ENCODE data around the gene NRIP3. TPM values are rescaled to one million over a fixed set of nuclear protein-coding genes. Genes with fewer than 3 reads are reported as not detected.

The NRIP3 gene
- total and polyA plus RNA-seq, 2 of the 13 experiments (the other 11 are each of a cell fraction or from before 2014, with no cell fraction given), result 0.04 to 0.07 TPM

GRCh38 chr11:8963569-8964323 is 40.1 kb downstream of the NRIP3 start:
- H3K4me1 ChIP-seq (ENCODE audit: insufficient read depth, low read length), result peaks cover 19% of the 10 kb centered on the region
- peaks cover 13% of the 10 kb centered on the region for H3K79me2 ChIP-seq (ENCODE audit: insufficient read depth, low read length)
- no peak for FAIRE-seq
- no peaks in the 10 kb centered on the region for H3K27me3 ChIP-seq (ENCODE audit: control insufficient read depth in 1 of 2, insufficient read depth in 2 of 2, low read length in 2 of 2)
- peak overlapping the region; percentile 88 for H3K27ac ChIP-seq (ENCODE audit: extremely low read length, insufficient read depth, low read length)
- peak overlapping the region; percentile 84 for H3K4me2 ChIP-seq (ENCODE audit: low read depth, low read length)
- no peak overlapping the region for H2AFZ ChIP-seq (ENCODE audit: low read length)
- H3K36me3 ChIP-seq (replicated peaks in 1 of 2; ENCODE audit: control insufficient read depth in 1 of 2, insufficient read depth in 2 of 2, low read length in 2 of 2), result no peaks in the 10 kb centered on the region
- H3K9me3 ChIP-seq (ENCODE audit: low read length), result no peaks in the 10 kb centered on the region
- POLR2A ChIA-PET, result interaction anchor here (0.9 to 2.0 kb wide), 16 partner anchors 12 to 1845 kb away, joined by 3 to 12 read pairs (median 4); partner anchors contain the start of genes AKIP1, EIF4G2, RPL27A and TRIM66
- peak; percentile 86 for ATAC-seq
- CTCF ChIA-PET (ENCODE audit: low intra/inter-chr PET ratio, low total read pairs), result no interaction called here
- in situ Hi-C loops (cut with HindIII; ENCODE audit: extremely low pct_ligation_motif_present, low pct_unique_long_range_greater_than_20kb), result loop anchor here (25.0 kb wide), 1 partner anchor 276 kb away; the partner anchor contains the start of genes RPL27A and TRIM66
- 11% methylated on average over 12 of the region's 39 CpGs for WGBS (ENCODE audit: low lambda C conversion rate)
- H3K9ac ChIP-seq (ENCODE audit: insufficient read depth, low read depth, low read length), result peak overlapping the region; percentile 86
- DNase-seq (ENCODE audit: low spot score), result peak; percentile 70
- no TSS peak for BruUV-seq (replicated peaks)
- H3K4me3 ChIP-seq (replicated peaks in 1 of 3; ENCODE audit: insufficient read depth in 1 of 3, low read depth in 2 of 3, low read length in 3 of 3), result peak overlapping the region; percentile 86 to 93 (median 89)
- H4K20me1 ChIP-seq (ENCODE audit: insufficient read depth, low read length), result no peaks in the 10 kb centered on the region
- intact Hi-C loops (cut with micrococcal nuclease; ENCODE audit: unreplicated experiment), result loop anchor here (1.0 to 5.0 kb wide), 3 partner anchors 53 to 276 kb away; partner anchors contain the start of gene AKIP1
- TF ChIP-seq ZNF136 (CRISPR knock-in tag; IDR thresholded peaks at IDR 0.05; ENCODE audit: low read depth) (no peak), NAIF1 (CRISPR knock-in tag; IDR thresholded peaks at IDR 0.05; ENCODE audit: borderline replicate concordance) (0 out of 2 replicates have a peak, but pooled peaks have one; percentile 45), NFKBIZ (CRISPR knock-in tag; IDR thresholded peaks at IDR 0.05) (no peak), HDAC1 (CRISPR knock-in tag; IDR thresholded peaks at IDR 0.05) (no peak), ZSCAN21 (CRISPR knock-in tag; IDR thresholded peaks at IDR 0.05; ENCODE audit: borderline replicate concordance) (0 out of 2 replicates have a peak, but pooled peaks have one; percentile 18), ZNF563 (CRISPR knock-in tag; IDR thresholded peaks at IDR 0.05) (peak; percentile 30; the same call in 1 of the 2 replicates), ATF1 (CRISPR knock-in tag; IDR thresholded peaks at IDR 0.05) (no peak), ZKSCAN8 (CRISPR knock-in tag; IDR thresholded peaks at IDR 0.05; ENCODE audit: borderline replicate concordance) (no peak), HNRNPUL1 (IDR thresholded peaks at IDR 0.05; ENCODE audit: low read depth, low read length) (no peak), ZNF883 (CRISPR knock-in tag; IDR thresholded peaks at IDR 0.05; ENCODE audit: not compliant biosample characterization) (peak; percentile 20), CENPBD1 (CRISPR knock-in tag; IDR thresholded peaks at IDR 0.05; ENCODE audit: borderline replicate concordance, low read depth) (no peak), FOXA1 (IDR thresholded peaks at IDR 0.05) (no peak), FOXA1 (CRISPR knock-in tag; IDR thresholded peaks at IDR 0.05) (no peak), ZSCAN25 (CRISPR knock-in tag; IDR thresholded peaks at IDR 0.05) (0 out of 2 replicates have a peak, but pooled peaks have one; percentile 33), GATA4 (IDR thresholded peaks at IDR 0.05; ENCODE audit: borderline replicate concordance, low read depth) (no peak), ZNF629 (CRISPR knock-in tag; conservative IDR thresholded peaks at IDR 0.05) (no peak), PAXIP1 (CRISPR knock-in tag; conservative IDR thresholded peaks at IDR 0.05) (no peak), STAT6 (CRISPR knock-in tag; IDR thresholded peaks at IDR 0.05; ENCODE audit: borderline replicate concordance) (no peak)
